Astrocyte (in vitro differentiated cells and primary cell): ENCODE measurements around the gene CNTN5. TPM values are rescaled to one million over a fixed set of nuclear protein-coding genes. Genes with fewer than 3 reads are reported as not detected.

Experiments
- DNase-seq: peaks from one replicate; pipeline ENCODE4 v3.0.0-alpha.2; 2010; ENCODE audit warnings: low read depth
- FAIRE-seq: peaks from 2 replicates; lab custom pipeline; 2011; peaks lifted over from hg19 to GRCh38; lab: Jason Lieb, UNC
- H2AFZ ChIP-seq: 2 replicates; pipeline ENCODE4 v1.6.0; 2012; ENCODE audit warnings: low read depth, low read length, inconsistent platforms
- H3K27ac ChIP-seq: 2 replicates; pipeline ENCODE4 v1.5.1; 2011; ENCODE audit warnings: low read depth, low read length, inconsistent platforms
- H3K27me3 ChIP-seq: 2 replicates; pipeline ENCODE4 v1.6.0; 2011; ENCODE audit warnings: low read length, inconsistent platforms; ENCODE audit not compliant: insufficient read depth
- H3K36me3 ChIP-seq: 2 replicates; pipeline ENCODE4 v1.5.1; 2011; ENCODE audit warnings: low read length, inconsistent platforms; ENCODE audit not compliant: insufficient read depth
- H3K4me1 ChIP-seq: 2 replicates; pipeline ENCODE4 v1.5.1; 2011; ENCODE audit warnings: low read length, inconsistent platforms; ENCODE audit not compliant: insufficient read depth
- H3K4me2 ChIP-seq: 2 replicates; pipeline ENCODE4 v1.6.0; 2012; ENCODE audit warnings: low read length, inconsistent platforms
- H3K4me3 ChIP-seq: 2 replicates; pipeline ENCODE4 v1.5.1; 2011; ENCODE audit warnings: low read depth, mild to moderate bottlenecking, low read length, inconsistent platforms; ENCODE audit not compliant: insufficient read depth
- H3K79me2 ChIP-seq: 2 replicates; pipeline ENCODE4 v1.6.0; 2012; ENCODE audit warnings: mild to moderate bottlenecking, low read length, inconsistent platforms; ENCODE audit not compliant: insufficient read depth
- H3K9ac ChIP-seq: 2 replicates; pipeline ENCODE4 v1.6.0; 2012; ENCODE audit warnings: mild to moderate bottlenecking, low read length, inconsistent platforms
- H3K9me3 ChIP-seq: 2 replicates; pipeline ENCODE4 v1.5.1; 2012; ENCODE audit warnings: low read depth, mild to moderate bottlenecking, low read length, inconsistent platforms; ENCODE audit not compliant: insufficient read depth
- H4K20me1 ChIP-seq: 2 replicates; pipeline ENCODE4 v1.6.0; 2012; ENCODE audit warnings: low read length, inconsistent platforms; ENCODE audit not compliant: insufficient read depth
- H3K27ac Mint-ChIP-seq: one replicate; pipeline ENCODE4 v1.8.0; 2021; ENCODE audit warnings: mild to moderate bottlenecking, mixed read lengths; ENCODE audit not compliant: unreplicated experiment
- H3K27me3 Mint-ChIP-seq: one replicate; pipeline ENCODE4 v1.8.0; 2021; ENCODE audit warnings: low read depth, mixed read lengths; ENCODE audit not compliant: unreplicated experiment
- H3K36me3 Mint-ChIP-seq: one replicate; pipeline ENCODE4 v1.8.0; 2021; ENCODE audit warnings: low read depth, mixed read lengths; ENCODE audit not compliant: unreplicated experiment
- H3K4me1 Mint-ChIP-seq: one replicate; pipeline ENCODE4 v1.8.0; 2021; ENCODE audit warnings: low read depth, mixed read lengths; ENCODE audit not compliant: unreplicated experiment
- H3K4me3 Mint-ChIP-seq: one replicate; pipeline ENCODE4 v1.8.0; 2021; ENCODE audit warnings: mild to moderate bottlenecking, moderate library complexity, mixed read lengths; ENCODE audit not compliant: unreplicated experiment
- H3K9me3 Mint-ChIP-seq: one replicate; pipeline ENCODE4 v1.8.0; 2021; ENCODE audit warnings: mild to moderate bottlenecking, mixed read lengths; ENCODE audit not compliant: unreplicated experiment
- CTCF ChIP-seq: IDR thresholded peaks from 2 replicates; pipeline ENCODE4 v1.5.1; 2011; ENCODE audit warnings: low read depth, mild to moderate bottlenecking, inconsistent platforms, low read length, moderate library complexity; ENCODE audit not compliant: insufficient read depth
- EZH2 ChIP-seq: IDR thresholded peaks from 2 replicates; pipeline ENCODE4 v1.6.1; 2012; ENCODE audit warnings: mild to moderate bottlenecking, low read length, inconsistent platforms; ENCODE audit not compliant: insufficient read depth
- total RNA-seq: library from RNA; stranded (reverse); gene quantifications from 2 replicates; pipeline ENCODE4 v1.2.1, GENCODE V29; 2021

CNTN5 gene
- total RNA-seq, 1 donor from 2014 or later = 1.1 TPM

GRCh38 chr11:99307510-99308088 lies 286.9 kb downstream of the CNTN5 start:
- H3K9ac ChIP-seq = no peak overlapping the region
- no peaks in the 10 kb centered on the region for H4K20me1 ChIP-seq
- no peak overlapping the region for H3K27ac Mint-ChIP-seq
- no peaks in the 10 kb centered on the region for H3K9me3 ChIP-seq
- TF ChIP-seq CTCF (no peak), EZH2 (no peak)
- H3K4me1 Mint-ChIP-seq = no peaks in the 10 kb centered on the region
- no peaks in the 10 kb centered on the region for H3K27me3 Mint-ChIP-seq
- no peaks in the 10 kb centered on the region for H3K36me3 ChIP-seq
- no peaks in the 10 kb centered on the region for H3K79me2 ChIP-seq
- H2AFZ ChIP-seq = no peak overlapping the region
- H3K4me3 ChIP-seq = no peak overlapping the region
- no peaks in the 10 kb centered on the region for H3K27me3 ChIP-seq
- DNase-seq (no peak), FAIRE-seq (no peak)
- H3K4me3 Mint-ChIP-seq = no peak overlapping the region
- H3K27ac ChIP-seq = no peak overlapping the region
- no peaks in the 10 kb centered on the region for H3K9me3 Mint-ChIP-seq
- H3K4me1 ChIP-seq = no peaks in the 10 kb centered on the region
- H3K4me2 ChIP-seq = no peak overlapping the region
- no peaks in the 10 kb centered on the region for H3K36me3 Mint-ChIP-seq

- no peak overlapping the region for H3K27ac ChIP-seq
- no peaks in the 10 kb centered on the region for H3K36me3 ChIP-seq
- no peak overlapping the region for H3K4me3 Mint-ChIP-seq
- no peaks in the 10 kb centered on the region for H3K9me3 Mint-ChIP-seq
- H2AFZ ChIP-seq = no peak overlapping the region
- no peaks in the 10 kb centered on the region for H3K36me3 Mint-ChIP-seq
- no peak for DNase-seq
- no peaks in the 10 kb centered on the region for H3K27me3 ChIP-seq
- no peaks in the 10 kb centered on the region for H3K4me1 Mint-ChIP-seq
- TF ChIP-seq EZH2 = no peak
- TF ChIP-seq CTCF = no peak
- no peaks in the 10 kb centered on the region for H3K27me3 Mint-ChIP-seq
- H3K4me2 ChIP-seq = no peak overlapping the region
- H3K9ac ChIP-seq = no peak overlapping the region
- H4K20me1 ChIP-seq = no peaks in the 10 kb centered on the region
- H3K4me3 ChIP-seq = no peak overlapping the region
- H3K27ac Mint-ChIP-seq = no peak overlapping the region
- no peaks in the 10 kb centered on the region for H3K79me2 ChIP-seq
- H3K9me3 ChIP-seq = no peaks in the 10 kb centered on the region
- H3K4me1 ChIP-seq = no peaks in the 10 kb centered on the region
- FAIRE-seq = no peak
These were observed 291.1 kb downstream of the CNTN5 start for GRCh38 chr11:99311870-99312269.

GRCh38 chr11:99316776-99317520 lies 296.2 kb downstream of the CNTN5 start:
- no peaks in the 10 kb centered on the region for H3K4me1 Mint-ChIP-seq
- peak; percentile 23 for DNase-seq
- no peaks in the 10 kb centered on the region for H3K4me1 ChIP-seq
- TF ChIP-seq CTCF = no peak
- TF ChIP-seq EZH2 = no peak
- no peaks in the 10 kb centered on the region for H3K36me3 ChIP-seq
- no peak overlapping the region for H3K27ac Mint-ChIP-seq
- H3K9ac ChIP-seq = no peak overlapping the region
- no peaks in the 10 kb centered on the region for H3K27me3 Mint-ChIP-seq
- peak overlapping the region; percentile 32 for H3K4me2 ChIP-seq
- H3K9me3 Mint-ChIP-seq = no peaks in the 10 kb centered on the region
- no peaks in the 10 kb centered on the region for H3K9me3 ChIP-seq
- FAIRE-seq = no peak
- H3K4me3 Mint-ChIP-seq = no peak overlapping the region
- no peaks in the 10 kb centered on the region for H3K27me3 ChIP-seq
- H3K27ac ChIP-seq = no peak overlapping the region
- H4K20me1 ChIP-seq = no peaks in the 10 kb centered on the region
- no peak overlapping the region for H3K4me3 ChIP-seq
- H3K36me3 Mint-ChIP-seq = no peaks in the 10 kb centered on the region
- peak overlapping the region; percentile 15 for H2AFZ ChIP-seq
- no peaks in the 10 kb centered on the region for H3K79me2 ChIP-seq
